Testis (tissue), 2 donors: ENCODE data around the gene NINL.

Source experiments
- CTCF ChIP-seq, 3 experiments: fragments of 450-650 bp in 2 of 3; fragments of 200-600 bp in 1 of 3; sonication (generic) in 1 of 3; IDR thresholded peaks; one replicate each; pipeline ENCODE4 v1.5.1; 2016 to 2019; ENCODE audit warnings: antibody characterized with exemption in 3 of 3, mild to moderate bottlenecking in 2 of 3, moderate library complexity in 1 of 3
- POLR2A ChIP-seq: fragments of 450-650 bp; IDR thresholded peaks from one replicate; pipeline ENCODE4 v1.6.1; 2017; ENCODE audit warnings: antibody characterized with exemption, mild to moderate bottlenecking, moderate library complexity

GRCh38 chr20:25579081-25579770 lies 6.1 kb downstream of the NINL start:
- no peak for TF ChIP-seq CTCF (IDR thresholded peaks at IDR 0.05)
- TF ChIP-seq POLR2A: no peak
